ENCODE measurements around the gene FRMD1.

Gene FRMD1

GRCh38 chr6:168022488-168023321 is 56.3 kb downstream of the FRMD1 start:
- TF ChIP-seq GATA3 (IDR thresholded peaks at IDR 0.05; ENCODE audit: low read depth, low read length) (no peak), GATA2 (IDR thresholded peaks at IDR 0.05; ENCODE audit: low read depth, low read length) (no peak)

- peak; percentile 74 for TF ChIP-seq GATA2 (IDR thresholded peaks at IDR 0.05; ENCODE audit: low read depth, low read length)
- no peak for TF ChIP-seq GATA3 (IDR thresholded peaks at IDR 0.05; ENCODE audit: low read depth, low read length)
Measured at GRCh38 chr6:168021581-168021980, 57.4 kb downstream of the FRMD1 start.

GRCh38 chr6:168020242-168020641 is 58.8 kb downstream of the FRMD1 start:
- no peak for TF ChIP-seq GATA3 (IDR thresholded peaks at IDR 0.05; ENCODE audit: low read depth, low read length)
- no peak for TF ChIP-seq GATA2 (IDR thresholded peaks at IDR 0.05; ENCODE audit: low read depth, low read length)

GRCh38 chr6:168018664-168019063 is 60.3 kb downstream of the FRMD1 start:
- TF ChIP-seq GATA2 (IDR thresholded peaks at IDR 0.05; ENCODE audit: low read depth, low read length) (no peak), GATA3 (IDR thresholded peaks at IDR 0.05; ENCODE audit: low read depth, low read length) (no peak)

- TF ChIP-seq GATA3 (IDR thresholded peaks at IDR 0.05; ENCODE audit: low read depth, low read length) (no peak), GATA2 (IDR thresholded peaks at IDR 0.05; ENCODE audit: low read depth, low read length) (no peak)
Measured at GRCh38 chr6:168017629-168018028, 61.4 kb downstream of the FRMD1 start.

GRCh38 chr6:168016721-168017525 is 62.1 kb downstream of the FRMD1 start:
- TF ChIP-seq GATA2 (IDR thresholded peaks at IDR 0.05; ENCODE audit: low read depth, low read length) (no peak), GATA3 (IDR thresholded peaks at IDR 0.05; ENCODE audit: low read depth, low read length) (no peak)

- TF ChIP-seq GATA2 (IDR thresholded peaks at IDR 0.05; ENCODE audit: low read depth, low read length): no peak
- no peak for TF ChIP-seq GATA3 (IDR thresholded peaks at IDR 0.05; ENCODE audit: low read depth, low read length)
Measured at GRCh38 chr6:168016176-168016620, 62.8 kb downstream of the FRMD1 start.

- TF ChIP-seq GATA3 (IDR thresholded peaks at IDR 0.05; ENCODE audit: low read depth, low read length) (no peak), GATA2 (IDR thresholded peaks at IDR 0.05; ENCODE audit: low read depth, low read length) (no peak)
Measured at GRCh38 chr6:168015482-168016175, 63.4 kb downstream of the FRMD1 start.

GRCh38 chr6:168015009-168015408 is 64.0 kb downstream of the FRMD1 start:
- TF ChIP-seq GATA3 (IDR thresholded peaks at IDR 0.05; ENCODE audit: low read depth, low read length) (no peak), GATA2 (IDR thresholded peaks at IDR 0.05; ENCODE audit: low read depth, low read length) (no peak)

GRCh38 chr6:168014428-168014827 is 64.6 kb downstream of the FRMD1 start:
- no peak for TF ChIP-seq GATA3 (IDR thresholded peaks at IDR 0.05; ENCODE audit: low read depth, low read length)

GRCh38 chr6:168013250-168013915 is 65.6 kb downstream of the FRMD1 start:
- no peak for TF ChIP-seq GATA3 (IDR thresholded peaks at IDR 0.05; ENCODE audit: low read depth, low read length)

- TF ChIP-seq GATA3 (IDR thresholded peaks at IDR 0.05; ENCODE audit: low read depth, low read length): no peak
- TF ChIP-seq GATA2 (IDR thresholded peaks at IDR 0.05; ENCODE audit: low read depth, low read length): no peak
Measured at GRCh38 chr6:168012431-168013249, 66.4 kb downstream of the FRMD1 start.

- TF ChIP-seq GATA3 (IDR thresholded peaks at IDR 0.05; ENCODE audit: low read depth, low read length): no peak
- no peak for TF ChIP-seq GATA2 (IDR thresholded peaks at IDR 0.05; ENCODE audit: low read depth, low read length)
Measured at GRCh38 chr6:168011291-168011690, 67.7 kb downstream of the FRMD1 start.

Measured in SH-SY5Y (cell line).